Neural crest cell (in vitro differentiated cells): ENCODE data around the gene TRPM2. TPM values are rescaled to one million over a fixed set of nuclear protein-coding genes. Genes with fewer than 3 reads are reported as not detected.

ENCODE experiments used
- DNase-seq: peaks from one replicate; pipeline ENCODE4 v3.0.0; 2021; ENCODE audit warnings: low read depth, mixed read lengths, low spot score
- H3K27ac Mint-ChIP-seq: one replicate; pipeline ENCODE4 v1.8.0; 2021; ENCODE audit warnings: mild to moderate bottlenecking, mixed read lengths; ENCODE audit not compliant: unreplicated experiment
- H3K27me3 Mint-ChIP-seq: 2 replicates; pipeline ENCODE4 v1.8.0; 2021; ENCODE audit warnings: low read depth, mild to moderate bottlenecking, mixed read lengths
- H3K36me3 Mint-ChIP-seq: 2 replicates; pipeline ENCODE4 v1.8.0; 2021; ENCODE audit warnings: low read depth, mild to moderate bottlenecking, mixed read lengths
- H3K4me1 Mint-ChIP-seq: 2 replicates; pipeline ENCODE4 v1.8.0; 2021; ENCODE audit warnings: mixed read lengths
- H3K4me3 Mint-ChIP-seq: one replicate; pipeline ENCODE4 v1.8.0; 2021; ENCODE audit warnings: mild to moderate bottlenecking, mixed read lengths
- H3K9me3 Mint-ChIP-seq: 2 replicates; pipeline ENCODE4 v1.8.0; 2021; ENCODE audit warnings: mixed read lengths
- total RNA-seq: library from RNA; stranded (reverse); gene quantifications from 2 replicates; pipeline ENCODE4 v1.2.1, GENCODE V29; 2021
- TF ChIP-seq, protein P1 (sequence below): fragments of 200-600 bp; sonication (generic); conservative IDR thresholded peaks from 2 replicates; pipeline ENCODE4 v1.5.0; 2021; ENCODE audit warnings: antibody characterized with exemption, mild to moderate bottlenecking

TRPM2 gene
- total RNA-seq, 1 donor from 2014 or later, result not detected

DNA sequence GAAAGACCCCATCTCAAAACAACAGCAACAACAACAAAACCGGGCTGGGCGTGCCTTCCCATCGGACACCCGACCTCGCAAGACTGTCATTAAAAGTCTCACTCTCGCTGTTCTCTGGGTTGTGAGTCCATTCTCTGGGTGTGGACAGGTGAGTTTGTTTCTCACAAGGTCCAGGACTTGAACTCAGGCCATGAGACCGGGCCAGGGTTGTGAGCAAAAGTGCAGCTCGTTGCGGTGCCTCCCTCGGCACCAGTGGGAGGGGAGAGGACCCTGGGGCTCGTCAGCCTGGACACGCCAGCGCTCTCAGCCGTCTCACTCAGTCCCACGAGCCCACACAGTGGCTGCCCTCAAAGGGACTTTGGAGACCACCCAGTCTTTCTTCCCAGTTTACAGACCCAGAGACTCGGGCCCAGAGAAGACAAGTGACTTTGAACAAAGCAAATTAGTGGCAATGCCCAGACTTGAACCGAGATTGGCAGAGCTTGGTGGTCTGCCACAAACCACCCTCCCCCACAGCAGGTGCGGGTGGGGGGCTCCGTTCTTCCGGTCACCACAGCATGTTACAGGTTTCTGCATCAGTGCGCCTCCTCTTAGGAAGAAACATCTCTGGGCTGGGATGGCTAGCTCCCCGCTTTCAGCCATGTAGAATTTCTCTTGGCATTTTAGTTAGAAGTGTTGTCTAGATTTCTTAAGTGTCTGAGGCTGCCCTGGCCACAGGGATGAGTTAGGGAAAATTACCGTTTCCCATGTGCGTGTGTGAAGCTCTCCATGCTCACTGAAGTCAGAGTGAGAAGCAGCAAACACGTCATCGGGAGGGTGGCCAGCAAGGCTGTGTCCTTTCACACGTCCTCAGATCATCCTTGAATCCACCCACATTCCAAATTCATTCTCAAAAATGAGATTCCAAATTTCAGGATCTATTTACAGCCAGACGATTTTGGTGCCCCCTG, 130.1 kb downstream of the TRPM2 start:
- Mint-ChIP-seq H3K36me3 (peaks cover 3% of the 10 kb centered on the region), H3K27me3 (no peaks in the 10 kb centered on the region), H3K9me3 (no peaks in the 10 kb centered on the region), H3K27ac (no peak overlapping the region), H3K4me1 (peaks cover 11% of the 10 kb centered on the region), H3K4me3 (peak overlapping the region; percentile 23)
- no peak for DNase-seq
- TF ChIP-seq, protein P1, sequence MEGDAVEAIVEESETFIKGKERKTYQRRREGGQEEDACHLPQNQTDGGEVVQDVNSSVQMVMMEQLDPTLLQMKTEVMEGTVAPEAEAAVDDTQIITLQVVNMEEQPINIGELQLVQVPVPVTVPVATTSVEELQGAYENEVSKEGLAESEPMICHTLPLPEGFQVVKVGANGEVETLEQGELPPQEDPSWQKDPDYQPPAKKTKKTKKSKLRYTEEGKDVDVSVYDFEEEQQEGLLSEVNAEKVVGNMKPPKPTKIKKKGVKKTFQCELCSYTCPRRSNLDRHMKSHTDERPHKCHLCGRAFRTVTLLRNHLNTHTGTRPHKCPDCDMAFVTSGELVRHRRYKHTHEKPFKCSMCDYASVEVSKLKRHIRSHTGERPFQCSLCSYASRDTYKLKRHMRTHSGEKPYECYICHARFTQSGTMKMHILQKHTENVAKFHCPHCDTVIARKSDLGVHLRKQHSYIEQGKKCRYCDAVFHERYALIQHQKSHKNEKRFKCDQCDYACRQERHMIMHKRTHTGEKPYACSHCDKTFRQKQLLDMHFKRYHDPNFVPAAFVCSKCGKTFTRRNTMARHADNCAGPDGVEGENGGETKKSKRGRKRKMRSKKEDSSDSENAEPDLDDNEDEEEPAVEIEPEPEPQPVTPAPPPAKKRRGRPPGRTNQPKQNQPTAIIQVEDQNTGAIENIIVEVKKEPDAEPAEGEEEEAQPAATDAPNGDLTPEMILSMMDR, result no peak

DNA sequence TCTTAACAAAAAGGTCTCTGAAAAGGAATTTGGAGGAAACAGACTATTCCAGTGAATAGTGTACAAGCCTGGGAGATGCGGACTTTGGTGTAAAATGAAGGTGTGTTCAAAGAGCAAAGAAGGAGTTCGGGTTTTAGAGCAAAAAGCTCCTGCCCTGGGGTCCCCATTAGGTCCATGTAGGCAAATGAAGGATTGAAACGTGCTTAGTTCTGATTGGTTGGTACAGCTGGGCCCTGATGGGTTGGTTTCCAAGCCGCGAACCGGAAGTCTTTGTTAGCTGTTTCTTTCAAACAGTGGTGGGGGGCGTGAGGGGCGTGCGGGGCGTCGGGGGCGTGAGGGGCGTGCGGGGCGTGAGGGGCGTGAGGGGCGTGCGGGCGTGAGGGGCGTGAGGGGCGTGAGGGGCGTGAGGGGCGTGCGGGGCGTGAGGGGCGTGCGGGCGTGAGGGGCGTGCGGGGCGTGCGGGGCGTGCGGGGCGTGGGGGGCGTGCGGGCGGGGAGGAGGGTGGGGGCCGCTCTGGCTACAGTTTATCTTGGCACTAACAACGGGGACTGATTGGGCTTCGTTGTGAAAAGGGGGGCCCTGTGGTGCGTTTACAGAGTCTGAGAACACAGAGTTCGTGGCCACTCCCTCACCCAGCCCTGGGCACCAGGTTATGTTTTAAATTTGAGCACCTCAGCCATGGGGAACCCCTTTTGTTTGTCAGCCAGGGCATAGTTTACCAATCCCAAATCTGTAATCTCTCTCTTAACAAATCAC, 131.3 kb downstream of the TRPM2 start:
- Mint-ChIP-seq H3K4me3 (peak overlapping the region; percentile 96), H3K27me3 (no peaks in the 10 kb centered on the region), H3K4me1 (peaks cover 11% of the 10 kb centered on the region), H3K9me3 (no peaks in the 10 kb centered on the region), H3K36me3 (peaks cover 7% of the 10 kb centered on the region), H3K27ac (no peak overlapping the region)
- no peak for DNase-seq
- TF ChIP-seq, protein P1, result no peak

DNA sequence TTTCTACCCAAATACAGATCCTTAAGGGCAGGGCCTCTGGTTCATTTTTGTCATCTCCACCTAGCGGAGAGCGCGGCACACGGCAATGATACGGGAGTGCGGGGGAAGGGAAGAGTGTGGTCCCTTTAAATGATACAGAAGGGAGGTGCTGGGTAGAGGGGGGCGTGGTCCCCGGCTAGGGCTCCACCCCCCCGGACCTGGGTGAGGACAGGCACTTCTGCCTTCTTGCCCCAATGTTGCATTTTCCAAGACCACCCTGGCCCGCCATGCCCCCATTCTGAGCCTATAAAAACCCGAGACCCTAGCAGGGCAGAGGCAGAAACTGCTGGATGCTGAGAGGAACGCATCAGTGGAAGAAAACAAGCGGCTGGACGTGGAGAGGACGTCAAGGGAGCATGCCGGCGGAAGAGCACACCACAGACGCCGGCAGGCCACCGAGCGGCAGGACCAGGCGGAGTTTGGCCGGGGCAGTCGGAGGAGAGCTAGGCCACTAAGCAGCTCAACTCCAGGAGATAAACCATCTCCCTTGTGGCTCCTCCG, 131.9 kb downstream of the TRPM2 start:
- H3K4me3 Mint-ChIP-seq, result peak overlapping the region; percentile 96
- H3K27ac Mint-ChIP-seq, result peak overlapping the region; percentile 54
- TF ChIP-seq, protein P1, result peak; percentile 63
- H3K27me3 Mint-ChIP-seq, result no peaks in the 10 kb centered on the region
- peak; percentile 65 for DNase-seq
- peaks cover 2% of the 10 kb centered on the region for H3K9me3 Mint-ChIP-seq
- H3K4me1 Mint-ChIP-seq, result peaks cover 11% of the 10 kb centered on the region
- peaks cover 10% of the 10 kb centered on the region for H3K36me3 Mint-ChIP-seq

DNA sequence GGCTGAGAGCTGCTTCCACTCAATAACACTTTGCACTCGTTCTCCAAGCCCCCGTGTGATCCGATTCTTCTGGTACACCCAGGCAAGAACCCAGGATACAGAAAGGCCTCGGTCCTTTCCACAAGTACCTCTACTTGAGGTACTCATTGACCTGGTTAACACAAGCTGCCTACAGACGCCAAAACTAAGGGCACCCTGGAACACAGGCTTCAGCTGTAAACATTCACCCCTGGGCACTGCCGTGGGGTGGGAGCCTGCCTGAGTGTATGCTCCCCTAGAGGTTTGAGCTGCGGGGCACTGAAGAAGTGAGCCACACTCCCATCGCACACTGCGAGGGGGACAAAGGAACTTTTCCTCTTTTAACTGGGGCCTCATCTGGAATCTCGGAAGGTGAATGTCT, 132.4 kb downstream of the TRPM2 start:
- TF ChIP-seq, protein P1, result no peak
- H3K9me3 Mint-ChIP-seq, result peaks cover 2% of the 10 kb centered on the region
- H3K4me1 Mint-ChIP-seq, result peaks cover 11% of the 10 kb centered on the region
- DNase-seq, result no peak
- H3K27me3 Mint-ChIP-seq, result no peaks in the 10 kb centered on the region
- peak overlapping the region; percentile 96 for H3K4me3 Mint-ChIP-seq
- peaks cover 10% of the 10 kb centered on the region for H3K36me3 Mint-ChIP-seq
- H3K27ac Mint-ChIP-seq, result peak overlapping the region; percentile 54

DNA sequence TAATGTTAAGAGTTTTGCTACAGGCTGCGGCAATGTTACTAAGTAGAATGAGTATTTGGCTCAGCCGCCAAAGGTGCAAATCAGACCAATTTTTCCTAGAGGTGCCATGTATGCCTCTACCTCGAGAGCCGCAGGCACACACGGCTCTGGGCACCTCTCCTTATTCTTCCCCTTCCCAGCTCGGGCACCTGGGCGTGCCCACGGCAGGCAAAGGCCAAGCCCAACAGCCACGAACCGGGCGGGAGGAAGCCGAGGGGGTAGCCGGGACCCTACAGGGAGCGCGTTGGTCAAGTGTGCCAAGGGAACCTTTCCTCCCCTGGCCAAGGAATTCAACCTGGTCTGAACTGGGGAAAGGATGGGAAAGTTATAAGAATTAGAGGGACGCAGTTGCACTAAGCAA, 132.9 kb downstream of the TRPM2 start:
- peaks cover 2% of the 10 kb centered on the region for H3K9me3 Mint-ChIP-seq
- peaks cover 13% of the 10 kb centered on the region for H3K36me3 Mint-ChIP-seq
- peak overlapping the region; percentile 96 for H3K4me3 Mint-ChIP-seq
- H3K4me1 Mint-ChIP-seq, result peaks cover 11% of the 10 kb centered on the region
- no peak for DNase-seq
- TF ChIP-seq, protein P1, result no peak
- no peaks in the 10 kb centered on the region for H3K27me3 Mint-ChIP-seq
- no peak overlapping the region for H3K27ac Mint-ChIP-seq
